SU-DHL-6 (cell line): ENCODE measurements around the gene GATAD2A.

Experiments
- H2AFZ ChIP-seq: fragments of 200-600 bp; sonication (generic); 2 replicates; pipeline ENCODE4 v1.6.1; 2014; ENCODE audit warnings: low read depth, mild to moderate bottlenecking, moderate library complexity, mixed read lengths, antibody characterized with exemption, low read length; ENCODE audit not compliant: severe bottlenecking
- H3F3A ChIP-seq: fragments of 200-600 bp; shearing (Covaris generic); 2 replicates; pipeline ENCODE4 v1.6.0; 2016; ENCODE audit warnings: antibody characterized with exemption, mild to moderate bottlenecking; ENCODE audit not compliant: insufficient read depth
- H3K27ac ChIP-seq: fragments of 200-600 bp; sonication (generic); 2 replicates; pipeline ENCODE4 v1.5.1; 2016; ENCODE audit warnings: low read depth, mild to moderate bottlenecking, low read length, moderate library complexity, mixed read lengths
- H3K27me3 ChIP-seq: fragments of 200-600 bp; sonication (generic), shearing (Covaris generic); 2 replicates; pipeline ENCODE4 v1.6.0; 2014; ENCODE audit warnings: mild to moderate bottlenecking, low read length
- H3K36me3 ChIP-seq: fragments of 200-600 bp; sonication (generic); 2 replicates; pipeline ENCODE4 v1.6.1; 2014; ENCODE audit warnings: mild to moderate bottlenecking, low read length, mixed read lengths
- H3K4me2 ChIP-seq: fragments of 300-600, 200-600 bp; shearing (Covaris generic), sonication (generic); 2 replicates; pipeline ENCODE4 v1.6.0; 2014; ENCODE audit warnings: low read length, low read depth, mild to moderate bottlenecking; ENCODE audit not compliant: poor library complexity, severe bottlenecking
- H3K4me3 ChIP-seq: fragments of 200-600 bp; sonication (generic); 2 replicates; pipeline ENCODE4 v1.5.1; 2014; ENCODE audit warnings: antibody characterized with exemption, low read length, mild to moderate bottlenecking, mixed read lengths; ENCODE audit not compliant: insufficient read depth, poor library complexity, severe bottlenecking
- H3K79me2 ChIP-seq: fragments of 200-600 bp; sonication (generic); 2 replicates; pipeline ENCODE4 v1.6.1; 2014; ENCODE audit warnings: mild to moderate bottlenecking, low read length, moderate library complexity; ENCODE audit not compliant: insufficient read depth
- H3K9ac ChIP-seq: fragments of 200-600 bp; sonication (generic); 2 replicates; pipeline ENCODE4 v1.7.0; 2014; ENCODE audit warnings: mild to moderate bottlenecking, low read length
- H3K9me2 ChIP-seq: fragments of 200-600 bp; sonication (generic); replicated peaks from 2 replicates; pipeline ENCODE4 v1.6.1; 2014; ENCODE audit warnings: low read length; ENCODE audit not compliant: insufficient read depth
- H3K9me3 ChIP-seq: fragments of 200-600 bp; sonication (generic); 2 replicates; pipeline ENCODE4 v1.6.1; 2014; ENCODE audit warnings: low read length, mixed read lengths; ENCODE audit not compliant: insufficient read depth
- H4K20me1 ChIP-seq: fragments of 200-600 bp; sonication (generic); 2 replicates; pipeline ENCODE4 v1.6.1; 2014; ENCODE audit warnings: low read depth, mild to moderate bottlenecking, antibody characterized with exemption, low read length, moderate library complexity, mixed read lengths
- CTCF ChIP-seq: fragments of 200-600 bp; sonication (generic); IDR thresholded peaks from one replicate; pipeline ENCODE4 v1.5.1; 2017; ENCODE audit warnings: antibody characterized with exemption, mild to moderate bottlenecking, low read length, moderate library complexity; ENCODE audit not compliant: insufficient read depth, poor library complexity, severe bottlenecking
- EZH2phosphoT487 ChIP-seq: fragments of 200-600 bp; sonication (generic), shearing (Covaris generic); conservative IDR thresholded peaks from 2 replicates; pipeline ENCODE4 v1.6.1; 2018; ENCODE audit warnings: mild to moderate bottlenecking, antibody characterized with exemption, low read length, moderate library complexity, mixed read lengths

GATAD2A gene

GRCh38 chr19:19404879-19405860, at the start of gene GATAD2A:
Gene GATAD2A (plus strand): TSS chr19:19405675. CDS start chr19:19465346, 59,671 bp downstream.
- H3K9ac ChIP-seq, result peak within 1 kb of the TSS; percentile 85
- H2AFZ ChIP-seq, result no peak within 1 kb of the TSS
- peaks cover 15% of the 10 kb centered on the region; the same call in 1 of the 2 replicates for H4K20me1 ChIP-seq
- no peaks in the 10 kb centered on the region for H3K9me2 ChIP-seq
- H3F3A ChIP-seq, result peaks cover 14% of the 10 kb centered on the region
- no peaks in the 10 kb centered on the region for H3K9me3 ChIP-seq
- no peaks in the 10 kb centered on the region for H3K27me3 ChIP-seq
- H3K36me3 ChIP-seq, result no peaks in the 10 kb centered on the region
- peaks cover 67% of the 10 kb centered on the region for H3K79me2 ChIP-seq
- TF ChIP-seq EZH2phosphoT487, result no peak
- TF ChIP-seq CTCF, result no peak
- peak within 1 kb of the TSS; percentile 62 for H3K4me3 ChIP-seq
- peak within 1 kb of the TSS; percentile 90 for H3K4me2 ChIP-seq
- H3K27ac ChIP-seq, result peak within 1 kb of the TSS; percentile 53

GRCh38 chr19:19356500-19356899, 49.0 kb upstream of the GATAD2A start:
- no peak for TF ChIP-seq EZH2phosphoT487
- TF ChIP-seq CTCF, result no peak
- no peaks in the 10 kb centered on the region for H3K9me3 ChIP-seq
- no peaks in the 10 kb centered on the region for H3K36me3 ChIP-seq
- no peak overlapping the region for H2AFZ ChIP-seq
- H3K27ac ChIP-seq, result no peak overlapping the region
- H3K9me2 ChIP-seq, result no peaks in the 10 kb centered on the region
- H3K79me2 ChIP-seq, result no peaks in the 10 kb centered on the region
- H3K9ac ChIP-seq, result no peak overlapping the region
- H3K4me2 ChIP-seq, result no peak overlapping the region
- no peak overlapping the region for H3K4me3 ChIP-seq
- H3F3A ChIP-seq, result 0 out of 2 replicates have a peak, but pooled peaks cover 12% of the 10 kb centered on the region
- H3K27me3 ChIP-seq, result no peaks in the 10 kb centered on the region
- H4K20me1 ChIP-seq, result no peaks in the 10 kb centered on the region

GRCh38 chr19:19356901-19357566, 48.4 kb upstream of the GATAD2A start:
- Histone ChIP-seq H3K9me3 (no peaks in the 10 kb centered on the region), H3K9me2 (no peaks in the 10 kb centered on the region), H3K79me2 (no peaks in the 10 kb centered on the region), H3K4me3 (no peak overlapping the region), H3K4me2 (no peak overlapping the region), H3K36me3 (no peaks in the 10 kb centered on the region), H3K27ac (no peak overlapping the region), H4K20me1 (no peaks in the 10 kb centered on the region), H2AFZ (no peak overlapping the region), H3F3A (0 out of 2 replicates have a peak, but pooled peaks cover 12% of the 10 kb centered on the region), H3K9ac (no peak overlapping the region), H3K27me3 (no peaks in the 10 kb centered on the region)
- TF ChIP-seq EZH2phosphoT487 (no peak), CTCF (no peak)
